K562 (cell line): ENCODE data around the gene ERBB3. TPM values are rescaled to one million over a fixed set of nuclear protein-coding genes. Genes with fewer than 3 reads are reported as not detected.
A peak's percentile ranks its signal among the peaks of the same experiment; 100 is the strongest.

Source experiments
- ATAC-seq: fragments of 200-7000 bp; cut with Tn5 transposase; 3 replicates; pipeline ENCODE4 v1.9.1; 2020; ENCODE audit warnings: moderate library complexity
- BruUV-seq: library from RNA; stranded (reverse); fragments of 400-500 nt; replicated peaks from 2 replicates; lab custom pipeline; 2021; lab: Mats Ljungman, UMichigan
- CTCF ChIA-PET: fragments of 300-600 bp; formaldehyde crosslinking; extraction: SDS; loops from one replicate; lab custom pipeline; 2021; ENCODE audit warnings: low intra/inter-chr PET ratio; lab: Yijun Ruan, JAX
- POLR2A ChIA-PET: fragments of 300-600, 350-650 bp; sonication (Branson Sonifier 250); formaldehyde crosslinking; extraction: SDS; loops from one replicate; lab custom pipeline; 2021; ENCODE audit warnings: antibody characterized with exemption, inconsistent platforms; lab: Yijun Ruan, JAX
- DNase-seq, 4 experiments: peaks; one replicate each; pipeline versions ENCODE4 v3.0.0 to v3.0.0-alpha.2; 2011 to 2018; ENCODE audit warnings: low spot score in 3 of 4, mixed read lengths in 3 of 4; ENCODE audit errors: extremely low read depth in 1 of 4
- FAIRE-seq: peaks from 2 replicates; lab custom pipeline; 2011; peaks lifted over from hg19 to GRCh38; lab: Jason Lieb, UNC
- H2AFZ ChIP-seq: 2 replicates; pipeline ENCODE4 v1.6.0; 2011; ENCODE audit warnings: low read depth, low read length, control low read depth, inconsistent platforms
- H3K27ac ChIP-seq: fragments of 200-600 bp; 3 replicates; pipeline ENCODE4 v1.8.0; 2011; ENCODE audit warnings: low read depth, mild to moderate bottlenecking, control low read depth, inconsistent platforms, low read length, moderate library complexity, mixed read lengths; ENCODE audit errors: extremely low read depth
- H3K27me3 ChIP-seq, 2 experiments: fragments of 300-600 bp in 1 of 2; 2 replicates in 1 of 2; 3 replicates in 1 of 2; pipeline versions ENCODE4 v1.6.0 to v1.8.0; 2011; ENCODE audit warnings: inconsistent platforms in 2 of 2, low read length in 2 of 2, mild to moderate bottlenecking in 1 of 2, mixed read lengths in 1 of 2, moderate library complexity in 1 of 2; ENCODE audit not compliant: control insufficient read depth in 2 of 2, insufficient read depth in 2 of 2
- H3K36me3 ChIP-seq: fragments of 300-600 bp; 3 replicates; pipeline ENCODE4 v1.8.0; 2011; ENCODE audit warnings: mild to moderate bottlenecking, low read length, inconsistent platforms; ENCODE audit not compliant: control insufficient read depth, insufficient read depth
- H3K4me1 ChIP-seq, 2 experiments: fragments of 200-600 bp in 1 of 2; replicated peaks in 1 of 2; 2 replicates in 1 of 2; 3 replicates in 1 of 2; pipeline versions ENCODE4 v1.5.1 to v1.8.0; 2011; ENCODE audit warnings: inconsistent platforms in 2 of 2, low read length in 2 of 2, mild to moderate bottlenecking in 1 of 2, mixed read lengths in 1 of 2, moderate library complexity in 1 of 2; ENCODE audit not compliant: control insufficient read depth in 2 of 2, insufficient read depth in 2 of 2
- H3K4me2 ChIP-seq: 2 replicates; pipeline ENCODE4 v1.6.1; 2011; ENCODE audit warnings: low read length, control low read depth, inconsistent platforms, mixed read lengths; ENCODE audit not compliant: insufficient read depth
- H3K4me3 ChIP-seq: fragments of 200-600 bp; sonication (generic), shearing (Covaris generic); 2 replicates; pipeline ENCODE4 v1.5.1; 2016; ENCODE audit warnings: control low read depth, inconsistent platforms
- H3K79me2 ChIP-seq: fragments of 200-600 bp; 3 replicates; pipeline ENCODE4 v1.8.0; 2011; ENCODE audit warnings: low read length, inconsistent platforms; ENCODE audit not compliant: control insufficient read depth, insufficient read depth
- H3K9ac ChIP-seq, 2 experiments: 2 replicates each; pipeline versions ENCODE4 v1.6.0 to v1.6.1; 2011; ENCODE audit warnings: low read depth in 2 of 2, low read length in 2 of 2, control low read depth in 1 of 2, inconsistent platforms in 1 of 2, mild to moderate bottlenecking in 1 of 2, mixed read lengths in 1 of 2; ENCODE audit not compliant: insufficient read depth in 1 of 2
- H3K9me1 ChIP-seq: one replicate; pipeline ENCODE4 v1.6.0; 2011; ENCODE audit warnings: inconsistent platforms, mild to moderate bottlenecking, low read length, moderate library complexity; ENCODE audit not compliant: control insufficient read depth, insufficient read depth
- H3K9me3 ChIP-seq: replicated peaks from 2 replicates; pipeline ENCODE4 v1.5.1; 2011; ENCODE audit warnings: low read depth, low read length, inconsistent platforms; ENCODE audit not compliant: control insufficient read depth, insufficient read depth
- H4K20me1 ChIP-seq: replicated peaks from 2 replicates; pipeline ENCODE4 v1.6.1; 2011; ENCODE audit warnings: low read length, inconsistent platforms, mixed read lengths; ENCODE audit not compliant: control insufficient read depth, insufficient read depth
- ARID1B ChIP-seq: fragments of 450-650 bp; IDR thresholded peaks from 2 replicates; pipeline ENCODE4 v1.6.1; 2016; ENCODE audit warnings: antibody characterized with exemption, mild to moderate bottlenecking, inconsistent platforms
- ATF2 ChIP-seq: sonication (generic); formaldehyde crosslinking; IDR thresholded peaks from 2 replicates; pipeline ENCODE4 v1.8.1; 2022; ENCODE audit warnings: missing genetic modification reagents
- ATF6 ChIP-seq: sonication (generic); formaldehyde crosslinking; IDR thresholded peaks from 2 replicates; pipeline ENCODE4 v1.4.0; 2020; ENCODE audit warnings: mild to moderate bottlenecking, missing genetic modification reagents
- CHD2 ChIP-seq: IDR thresholded peaks from 2 replicates; pipeline ENCODE4 v1.6.1; 2011; ENCODE audit warnings: low read depth, low read length
- ETV1 ChIP-seq: fragments of 450-650 bp; conservative IDR thresholded peaks from 2 replicates; pipeline ENCODE4 v1.6.1; 2016; ENCODE audit warnings: missing genetic modification characterization, control low read depth, low read depth, missing compliant biosample characterization
- EZH2 ChIP-seq: IDR thresholded peaks from 2 replicates; pipeline ENCODE4 v1.6.1; 2012; ENCODE audit warnings: low read depth, mild to moderate bottlenecking, inconsistent platforms, low read length, borderline replicate concordance
- HES1 ChIP-seq: fragments of 450-650 bp; IDR thresholded peaks from 2 replicates; pipeline ENCODE4 v1.6.1; 2016; ENCODE audit warnings: low read depth, mild to moderate bottlenecking, moderate library complexity
- NR2C1 ChIP-seq, 2 experiments: fragments of 450-650 bp; IDR thresholded peaks; 2 replicates each; pipeline ENCODE4 v1.6.1; 2017; ENCODE audit warnings: mild to moderate bottlenecking in 2 of 2, antibody characterized with exemption in 1 of 2, inconsistent platforms in 1 of 2, missing compliant biosample characterization in 1 of 2, missing genetic modification characterization in 1 of 2
- RBFOX2 ChIP-seq: fragments of 200-400 bp; formaldehyde crosslinking; IDR thresholded peaks from 2 replicates; pipeline ENCODE4 v1.6.1; 2017; ENCODE audit warnings: low read depth, mild to moderate bottlenecking, low read length, moderate library complexity
- RUNX1 ChIP-seq: sonication (generic); IDR thresholded peaks from 2 replicates; pipeline ENCODE4 v1.6.1; 2016; ENCODE audit warnings: antibody characterized with exemption, low read depth
- TAF9B ChIP-seq: fragments of 450-650 bp; IDR thresholded peaks from 2 replicates; pipeline ENCODE4 v1.6.1; 2018; ENCODE audit warnings: mild to moderate bottlenecking; ENCODE audit not compliant: partially characterized antibody
- TCFL5 ChIP-seq: fragments of 250-450 bp; sonication (Bioruptor Pico); conservative IDR thresholded peaks from 2 replicates; pipeline ENCODE4 v1.6.1; 2021; ENCODE audit warnings: mild to moderate bottlenecking, moderate library complexity, matching md5 sums
- ZFP36 ChIP-seq: fragments of 150-350 bp; IDR thresholded peaks from 2 replicates; pipeline ENCODE4 v1.6.1; 2018; ENCODE audit warnings: low read length, low read depth; ENCODE audit not compliant: partially characterized antibody
- ZNF197 ChIP-seq: fragments of 200-800 bp; sonication (Bioruptor generic); IDR thresholded peaks from 2 replicates; pipeline ENCODE4 v1.6.1; 2016; ENCODE audit warnings: low read depth, missing genetic modification characterization, missing compliant biosample characterization
- ZNF696 ChIP-seq: fragments of 250-450 bp; sonication (Bioruptor Pico); conservative IDR thresholded peaks from 2 replicates; pipeline ENCODE4 v1.4.0; 2020; ENCODE audit warnings: mild to moderate bottlenecking, moderate library complexity
- ZNF764 ChIP-seq: fragments of 250-450 bp; sonication (Bioruptor Pico); IDR thresholded peaks from 2 replicates; pipeline ENCODE4 v1.4.0; 2020; ENCODE audit warnings: low read depth, mild to moderate bottlenecking, moderate library complexity
- ZNF79 ChIP-seq: fragments of 250-450 bp; sonication (Bioruptor Pico); IDR thresholded peaks from 2 replicates; pipeline ENCODE4 v1.4.0; 2020; ENCODE audit warnings: low read depth, mild to moderate bottlenecking, moderate library complexity
- WGBS: fragments of 100-300 bp; shearing (Covaris generic); methylation state at CpG from one replicate; pipeline ENCODE4 v1.1.6; 2016; ENCODE audit warnings: low coverage, mixed read lengths; ENCODE audit not compliant: insufficient coverage; ENCODE audit errors: missing lambda C conversion rate; 5-methylcytosine and 5-hydroxymethylcytosine counted together
- in situ Hi-C: fragments of 300-500 bp; cut with MboI; formaldehyde crosslinking; loops from 4 replicates; pipeline ENCODE4 v1.15.0; 2018; ENCODE audit warnings: inconsistent platforms, mixed read lengths
- intact Hi-C: fragments of 100-400 bp; cut with micrococcal nuclease; formaldehyde crosslinking; loops from 2 replicates; pipeline ENCODE4 v1.14.2; 2022
- polyA plus RNA-seq, 8 experiments: library from polyadenylated mRNA; depleted of rRNA in 4 of 8; stranded (reverse) in 5 of 8; unstranded in 3 of 8; fragments of >200 nt; fragmentation: Nextera tagmentation in 2 of 8; fragmentation: Illumina TruSeq in 1 of 8; extraction: Ambion mirVana in 2 of 8; extraction: Trizol in 1 of 8; gene quantifications; 2 replicates each; pipeline versions ENCODE4 v1.2.1 to v1.2.3, GENCODE V29; 2011 to 2014; ENCODE audit warnings: inconsistent platforms in 1 of 8, missing spikeins in 1 of 8
- total RNA-seq, 7 experiments: library from RNA; depleted of rRNA in 6 of 7; stranded (reverse); fragments of >200 nt in 6 of 7; fragmentation: Illumina TruSeq in 2 of 7; extraction: Trizol in 2 of 7; gene quantifications; 2 replicates each; pipeline versions ENCODE4 v1.2.1 to v1.2.3, GENCODE V29; 2011 to 2021; ENCODE audit warnings: low replicate concordance in 1 of 7

The ERBB3 gene
- total and polyA plus RNA-seq, 9 of the 15 experiments (the other 6 are each of a cell fraction or from before 2014, with no cell fraction given): 1.5 to 5.4 (median 3.8) TPM

- Histone ChIP-seq H3K9me3 (no peaks in the 10 kb centered on the region), H3K4me3 (peak within 1 kb of the TSS; percentile 83), H3K9me1 (no peaks in the 10 kb centered on the region), H3K27ac (peak within 1 kb of the TSS; percentile 98), H3K4me1 (peaks cover 13 to 25% of the 10 kb centered on the region in 2 experiments; a peak in 3 of 5 replicates), H2AFZ (peak within 1 kb of the TSS; percentile 99), H3K9ac (peak within 1 kb of the TSS; percentile 96 to 97), H3K27me3 (no peaks in the 10 kb centered on the region), H3K4me2 (peak within 1 kb of the TSS; percentile 93), H3K79me2 (peaks cover 27% of the 10 kb centered on the region), H4K20me1 (no peaks in the 10 kb centered on the region; the same call in 1 of the 2 replicates), H3K36me3 (peaks cover 52% of the 10 kb centered on the region)
- ChIA-PET CTCF (interaction anchor here (0.5 to 2.3 kb wide), 3 partner anchors 45 to 303 kb away, joined by 3 to 20 read pairs (median 10); partner anchors contain the start of gene SUOX), POLR2A (interaction anchor here (0.6 to 1.6 kb wide), 7 partner anchors 12 to 303 kb away, joined by 3 to 5 read pairs (median 4); partner anchors contain the start of genes ORMDL2 and SARNP)
- peak; percentile 90 for ATAC-seq
- under 1% methylated on average over 41 of the region's 50 CpGs for WGBS
- intact Hi-C loops (loop anchor here (1.0 to 10.0 kb wide), 6 partner anchors 44 to 303 kb away; partner anchors contain the start of genes DNAJC14, NABP2, PYM1 and RNF41), in situ Hi-C loops (no loop called here)
- peak; percentile 89 to 100 (median 92) for DNase-seq
- FAIRE-seq: peak; percentile 97
- BruUV-seq: no TSS peak
- TF ChIP-seq ZFP36: peak; percentile 18
- peak; percentile 98 for TF ChIP-seq RBFOX2
- TF ChIP-seq RUNX1: no peak
- peak; percentile 100 for TF ChIP-seq TAF9B
- TF ChIP-seq ZNF764: no peak
- TF ChIP-seq ZNF79 (CRISPR knock-in tag): no peak
- TF ChIP-seq ARID1B: peak; percentile 51; the same call in 1 of the 2 replicates
- no peak for TF ChIP-seq ZNF696 (CRISPR knock-in tag)
- TF ChIP-seq ZNF197 (CRISPR knock-in tag): peak; percentile 81; the same call in 1 of the 2 replicates
- TF ChIP-seq ETV1: peak; percentile 100
- TF ChIP-seq CHD2: peak; percentile 89
- TF ChIP-seq ATF2 (CRISPR knock-in tag): no peak
- no peak for TF ChIP-seq EZH2
- TF ChIP-seq NR2C1 (IDR thresholded peaks at IDR 0.05): peak; percentile 99
- peak; percentile 100 for TF ChIP-seq NR2C1 (tag; IDR thresholded peaks at IDR 0.05)
- no peak; the same call in 1 of the 2 replicates for TF ChIP-seq ATF6
- TF ChIP-seq HES1: peak; percentile 79; the same call in 1 of the 2 replicates
- TF ChIP-seq TCFL5 (CRISPR knock-in tag): no peak
Measured at GRCh38 chr12:56041552-56042429, 38.2 kb upstream of the ERBB3 start, which contains the start of gene RPS26. RPS26 (plus strand) TSS chr12:56041918; CDS start chr12:56042167, 249 bp downstream.
